ENCODE data around the gene DISP3. TPM values are rescaled to one million over a fixed set of nuclear protein-coding genes. Genes with fewer than 3 reads are reported as not detected.

Gene DISP3
- total and polyA plus RNA-seq, 9 donors = 0.08 to 0.36 (median 0.23) TPM; not detected in 5

DNA sequence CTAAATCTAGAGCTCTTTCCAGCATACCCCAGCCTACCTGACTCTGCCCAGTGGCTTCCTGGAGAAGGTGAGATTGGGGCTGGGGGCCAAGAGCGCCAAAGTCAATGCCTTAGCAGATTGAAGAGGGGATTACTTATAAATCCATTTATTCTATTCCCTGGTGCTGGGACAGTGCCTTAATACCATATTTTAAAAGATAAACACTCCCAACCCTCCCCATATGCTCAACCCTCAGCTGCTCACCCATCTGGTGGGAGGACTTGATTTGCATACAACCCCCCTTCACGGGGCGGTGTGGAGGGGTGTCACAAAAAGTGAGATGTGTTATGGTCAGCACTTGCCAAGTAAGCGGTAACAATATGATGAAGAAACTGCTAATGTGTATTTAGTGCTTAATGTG is 3.2 kb upstream of the DISP3 start:
- WGBS, 3 donors = 70 to 78% (median 77%) methylated on average over 4 of the region's 4 CpGs
- intact Hi-C loops (cut with DNase I) = no loop called here
- no peaks in the 10 kb centered on the region for H3K4me1 ChIP-seq (ENCODE audit: insufficient read depth)
- no peaks in the 10 kb centered on the region for H3K9me3 ChIP-seq
- TF ChIP-seq EP300 (IDR thresholded peaks at IDR 0.05) (no peak), CTCF (IDR thresholded peaks at IDR 0.05) (no peak), POLR2A (IDR thresholded peaks at IDR 0.05) (no peak)
- H3K27ac ChIP-seq = no peak overlapping the region
- H3K4me3 ChIP-seq = no peak overlapping the region
- H3K27me3 ChIP-seq = no peaks in the 10 kb centered on the region
- H3K36me3 ChIP-seq = no peaks in the 10 kb centered on the region
- no peak for DNase-seq

- intact Hi-C loops (cut with DNase I) = no loop called here
- DNase-seq = no peak
- no peaks in the 10 kb centered on the region for H3K4me1 ChIP-seq (ENCODE audit: insufficient read depth)
- H3K9me3 ChIP-seq = no peaks in the 10 kb centered on the region
- H3K27ac ChIP-seq = no peak overlapping the region
- H3K4me3 ChIP-seq = peak overlapping the region; percentile 18
- WGBS, 3 donors = 1% methylated on average over 36 to 52 of the region's 52 CpGs
- TF ChIP-seq CTCF (IDR thresholded peaks at IDR 0.05) (no peak), POLR2A (IDR thresholded peaks at IDR 0.05) (no peak), EP300 (IDR thresholded peaks at IDR 0.05) (no peak)
- no peaks in the 10 kb centered on the region for H3K36me3 ChIP-seq
- H3K27me3 ChIP-seq = no peaks in the 10 kb centered on the region
Observed at GRCh38 chr1:11479375-11479979, 522 bp downstream of the DISP3 start.

DNA sequence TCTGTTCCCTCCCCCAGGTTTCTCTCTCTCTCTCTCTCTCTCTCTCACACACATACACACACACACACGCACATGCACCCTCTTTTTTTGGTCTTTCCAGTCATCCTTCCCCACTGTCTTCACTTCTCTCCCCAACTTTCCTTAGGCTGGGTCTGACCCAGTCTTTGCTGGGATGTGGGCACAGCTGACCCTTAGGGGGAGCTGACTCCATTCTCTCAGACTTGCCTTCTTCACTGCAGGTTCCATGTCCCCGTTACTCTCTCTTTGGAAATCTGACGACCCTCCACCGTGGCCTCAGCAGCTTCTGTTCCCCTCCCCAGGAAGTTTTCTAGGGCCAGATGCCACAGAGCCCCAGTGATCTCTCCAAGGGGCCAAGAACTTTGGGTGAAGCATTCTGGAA is 2.1 kb downstream of the DISP3 start:
- no peaks in the 10 kb centered on the region for H3K27me3 ChIP-seq
- intact Hi-C loops (cut with DNase I) = no loop called here
- WGBS, 3 donors = 31 to 47% (median 45%) methylated on average over 4 of the region's 4 CpGs

GRCh38 chr1:11482198-11482597 is 3.2 kb downstream of the DISP3 start:
- TF ChIP-seq POLR2A (IDR thresholded peaks at IDR 0.05) (no peak), CTCF (IDR thresholded peaks at IDR 0.05) (no peak), EP300 (IDR thresholded peaks at IDR 0.05) (no peak)
- no peak overlapping the region for H3K27ac ChIP-seq
- DNase-seq = no peak
- intact Hi-C loops (cut with DNase I) = no loop called here
- H3K27me3 ChIP-seq = no peaks in the 10 kb centered on the region
- H3K36me3 ChIP-seq = no peaks in the 10 kb centered on the region
- no peaks in the 10 kb centered on the region for H3K4me1 ChIP-seq (ENCODE audit: insufficient read depth)
- H3K4me3 ChIP-seq = no peak overlapping the region
- H3K9me3 ChIP-seq = no peaks in the 10 kb centered on the region

More for the DNA sequence above, 2.1 kb downstream of the DISP3 start:
- Histone ChIP-seq H3K36me3 (no peaks in the 10 kb centered on the region), H3K4me3 (no peak overlapping the region), H3K27ac (no peak overlapping the region), H3K4me1 (ENCODE audit: insufficient read depth) (no peaks in the 10 kb centered on the region), H3K9me3 (no peaks in the 10 kb centered on the region)
- DNase-seq = no peak
- TF ChIP-seq EP300 (IDR thresholded peaks at IDR 0.05) = no peak
- TF ChIP-seq POLR2A (IDR thresholded peaks at IDR 0.05) = no peak
- no peak for TF ChIP-seq CTCF (IDR thresholded peaks at IDR 0.05)

Data from ovary (tissue), 9 donors.